Endothelial cell (in vitro differentiated cells): ENCODE results near the gene ARMC10. TPM values are rescaled to one million over a fixed set of nuclear protein-coding genes. Genes with fewer than 3 reads are reported as not detected.
"Not testable (repeated sequence)": the region's sequence is repeated elsewhere in the genome, so short reads cannot be mapped to it uniquely, and the experiment has no call there.

Source experiments
- DNase-seq: peaks from one replicate; pipeline ENCODE4 v3.0.0; 2021; ENCODE audit warnings: low spot score
- H3K27ac Mint-ChIP-seq: one replicate; pipeline ENCODE4 v1.8.0; 2021; ENCODE audit warnings: mixed read lengths, inconsistent platforms; ENCODE audit not compliant: unreplicated experiment
- H3K27me3 Mint-ChIP-seq: one replicate; pipeline ENCODE4 v1.8.0; 2021; ENCODE audit warnings: mild to moderate bottlenecking, moderate library complexity, mixed read lengths, inconsistent platforms; ENCODE audit not compliant: unreplicated experiment
- H3K36me3 Mint-ChIP-seq: one replicate; pipeline ENCODE4 v1.8.0; 2021; ENCODE audit warnings: mild to moderate bottlenecking, low read depth, mixed read lengths, inconsistent platforms; ENCODE audit not compliant: unreplicated experiment
- H3K4me1 Mint-ChIP-seq: one replicate; pipeline ENCODE4 v1.8.0; 2021; ENCODE audit warnings: mild to moderate bottlenecking, mixed read lengths, inconsistent platforms; ENCODE audit not compliant: unreplicated experiment
- H3K4me3 Mint-ChIP-seq: one replicate; pipeline ENCODE4 v1.8.0; 2021; ENCODE audit warnings: mild to moderate bottlenecking, mixed read lengths, inconsistent platforms; ENCODE audit not compliant: unreplicated experiment
- H3K9me3 Mint-ChIP-seq: one replicate; pipeline ENCODE4 v1.8.0; 2021; ENCODE audit warnings: mixed read lengths, inconsistent platforms; ENCODE audit not compliant: unreplicated experiment
- total RNA-seq: library from RNA; stranded (reverse); fragmentation: NEBNext Ultra II Directional; extraction: Animal tissue kit (Norgen Biotek cat#: 25700); gene quantifications from one replicate; pipeline ENCODE4 v1.2.1, GENCODE V29; 2021; ENCODE audit not compliant: unreplicated experiment
- TF ChIP-seq, protein P1 (sequence below): fragments of 200-600 bp; sonication (generic); IDR thresholded peaks from one replicate; pipeline ENCODE4 v1.5.0; 2021; ENCODE audit warnings: antibody characterized with exemption; ENCODE audit not compliant: unreplicated experiment

The ARMC10 gene
- total RNA-seq, 1 donor from 2014 or later: 26.0 TPM

DNA sequence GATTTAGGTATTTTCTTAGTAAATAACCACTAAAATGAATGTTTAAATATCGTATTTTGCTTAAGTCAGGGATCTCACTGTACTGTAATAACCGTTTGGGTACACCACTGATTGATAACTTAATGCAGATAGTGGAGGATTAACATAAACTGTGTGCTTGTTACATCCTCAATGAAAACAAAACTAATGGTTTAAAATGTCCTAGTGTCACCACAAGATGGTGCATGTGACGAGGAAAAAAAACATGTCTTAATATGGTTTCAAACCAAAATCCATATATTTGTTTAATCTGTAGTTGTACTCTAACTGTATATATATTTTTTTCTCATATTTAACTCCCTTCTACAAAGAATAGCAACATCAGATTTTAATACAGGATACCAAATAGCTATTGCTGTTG lies 19.2 kb downstream of the ARMC10 start:
- Mint-ChIP-seq H3K4me3 (no peak overlapping the region), H3K36me3 (peaks cover 5% of the 10 kb centered on the region)

DNA sequence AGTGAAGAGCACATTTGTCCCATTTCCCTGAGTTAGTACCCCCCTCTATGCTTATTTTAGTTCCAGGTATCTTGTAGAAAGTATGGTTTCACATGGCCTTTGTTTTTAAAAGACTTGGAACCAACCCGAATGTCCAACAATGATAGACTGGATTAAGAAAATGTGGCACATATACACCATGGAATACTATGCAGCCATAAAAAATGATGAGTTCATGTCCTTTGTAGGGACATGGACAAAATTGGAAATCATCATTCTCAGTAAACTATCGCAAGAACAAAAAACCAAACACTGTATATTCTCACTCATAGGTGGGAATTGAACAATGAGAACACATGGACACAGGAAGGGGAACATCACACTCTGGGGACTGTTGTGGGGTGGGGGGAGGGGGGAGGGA lies 20.6 kb downstream of the ARMC10 start:
- not testable (repeated sequence) for H3K27me3 Mint-ChIP-seq, H3K27ac Mint-ChIP-seq, H3K9me3 Mint-ChIP-seq, H3K4me3 Mint-ChIP-seq, H3K4me1 Mint-ChIP-seq, H3K36me3 Mint-ChIP-seq, DNase-seq

More for the DNA sequence above, 19.2 kb downstream of the ARMC10 start:
- TF ChIP-seq, protein P1, sequence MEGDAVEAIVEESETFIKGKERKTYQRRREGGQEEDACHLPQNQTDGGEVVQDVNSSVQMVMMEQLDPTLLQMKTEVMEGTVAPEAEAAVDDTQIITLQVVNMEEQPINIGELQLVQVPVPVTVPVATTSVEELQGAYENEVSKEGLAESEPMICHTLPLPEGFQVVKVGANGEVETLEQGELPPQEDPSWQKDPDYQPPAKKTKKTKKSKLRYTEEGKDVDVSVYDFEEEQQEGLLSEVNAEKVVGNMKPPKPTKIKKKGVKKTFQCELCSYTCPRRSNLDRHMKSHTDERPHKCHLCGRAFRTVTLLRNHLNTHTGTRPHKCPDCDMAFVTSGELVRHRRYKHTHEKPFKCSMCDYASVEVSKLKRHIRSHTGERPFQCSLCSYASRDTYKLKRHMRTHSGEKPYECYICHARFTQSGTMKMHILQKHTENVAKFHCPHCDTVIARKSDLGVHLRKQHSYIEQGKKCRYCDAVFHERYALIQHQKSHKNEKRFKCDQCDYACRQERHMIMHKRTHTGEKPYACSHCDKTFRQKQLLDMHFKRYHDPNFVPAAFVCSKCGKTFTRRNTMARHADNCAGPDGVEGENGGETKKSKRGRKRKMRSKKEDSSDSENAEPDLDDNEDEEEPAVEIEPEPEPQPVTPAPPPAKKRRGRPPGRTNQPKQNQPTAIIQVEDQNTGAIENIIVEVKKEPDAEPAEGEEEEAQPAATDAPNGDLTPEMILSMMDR: no peak
- Mint-ChIP-seq H3K4me1 (no peaks in the 10 kb centered on the region), H3K9me3 (no peaks in the 10 kb centered on the region), H3K27me3 (no peaks in the 10 kb centered on the region), H3K27ac (no peak overlapping the region)
- no peak for DNase-seq

DNA sequence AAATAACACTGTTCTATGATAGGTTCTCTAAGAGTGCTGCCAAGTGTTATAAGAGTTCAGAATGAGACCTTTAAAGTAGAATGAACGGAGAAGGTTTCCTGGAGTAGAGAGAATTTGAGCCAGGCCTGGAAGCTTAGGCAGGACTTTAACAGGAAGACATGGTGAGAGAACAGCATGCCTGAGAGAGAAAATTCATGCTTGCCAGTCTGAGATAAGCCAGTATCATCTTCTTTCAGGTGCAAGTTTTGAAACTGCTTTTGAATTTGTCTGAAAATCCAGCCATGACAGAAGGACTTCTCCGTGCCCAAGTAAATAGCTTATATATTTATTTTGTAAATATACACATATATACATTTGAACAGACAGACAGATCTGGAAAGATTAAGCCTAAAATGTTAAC lies 22.1 kb downstream of the ARMC10 start:
- TF ChIP-seq, protein P1: no peak
- DNase-seq: no peak
- no peaks in the 10 kb centered on the region for H3K9me3 Mint-ChIP-seq
- no peak overlapping the region for H3K4me3 Mint-ChIP-seq
- no peak overlapping the region for H3K27ac Mint-ChIP-seq
- no peaks in the 10 kb centered on the region for H3K27me3 Mint-ChIP-seq
- peaks cover 5% of the 10 kb centered on the region for H3K36me3 Mint-ChIP-seq
- no peaks in the 10 kb centered on the region for H3K4me1 Mint-ChIP-seq

DNA sequence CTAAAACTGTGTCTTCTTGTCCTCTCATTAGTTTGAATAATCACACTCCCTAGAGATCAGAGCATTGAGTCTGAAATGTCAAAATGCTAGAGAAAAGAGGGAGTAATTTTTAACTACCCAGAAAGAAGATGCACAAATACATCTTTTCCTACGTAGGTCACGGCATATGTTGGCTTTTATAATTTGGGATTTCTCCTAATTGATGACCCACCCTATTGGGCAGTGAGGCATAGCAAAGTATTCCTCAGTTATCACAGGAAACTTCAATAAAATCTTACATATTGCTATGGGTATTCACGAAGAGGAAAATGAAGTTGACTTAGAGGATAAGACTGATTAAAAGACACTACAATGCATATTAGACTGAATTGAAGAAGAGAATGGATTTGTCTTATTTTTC lies 25.4 kb downstream of the ARMC10 start:
- no peak overlapping the region for H3K4me3 Mint-ChIP-seq
- no peak for DNase-seq
- no peaks in the 10 kb centered on the region for H3K4me1 Mint-ChIP-seq
- peaks cover 2% of the 10 kb centered on the region for H3K36me3 Mint-ChIP-seq
- H3K27ac Mint-ChIP-seq: no peak overlapping the region
- TF ChIP-seq, protein P1: no peak
- H3K9me3 Mint-ChIP-seq: no peaks in the 10 kb centered on the region
- H3K27me3 Mint-ChIP-seq: no peaks in the 10 kb centered on the region

DNA sequence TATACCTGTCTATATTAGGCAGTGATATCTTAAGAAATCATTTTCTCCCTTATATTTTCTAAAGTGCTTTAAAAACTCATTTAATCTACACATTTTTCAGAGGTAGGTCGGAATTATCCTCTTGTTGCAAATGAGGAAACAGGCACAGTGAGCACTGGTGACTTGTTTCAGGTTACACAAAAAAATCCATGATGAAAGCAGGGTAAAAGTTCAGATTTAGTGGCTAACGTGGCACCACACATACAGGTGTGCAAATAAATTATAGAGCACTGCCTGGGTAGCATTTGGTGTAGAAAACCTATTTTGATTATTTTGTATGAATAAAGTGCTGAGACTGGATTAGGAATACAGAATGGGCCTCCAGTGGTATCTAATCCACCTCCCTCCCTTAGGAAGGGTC lies 26.6 kb downstream of the ARMC10 start:
- H3K36me3 Mint-ChIP-seq: no peaks in the 10 kb centered on the region
- no peak overlapping the region for H3K27ac Mint-ChIP-seq
- no peak for DNase-seq
- TF ChIP-seq, protein P1: no peak
- H3K4me3 Mint-ChIP-seq: no peak overlapping the region
- peaks cover 2% of the 10 kb centered on the region for H3K4me1 Mint-ChIP-seq
- H3K27me3 Mint-ChIP-seq: no peaks in the 10 kb centered on the region
- H3K9me3 Mint-ChIP-seq: no peaks in the 10 kb centered on the region
